PC-3 (cell line): ENCODE measurements around the gene ARL6IP1. TPM values are rescaled to one million over a fixed set of nuclear protein-coding genes. Genes with fewer than 3 reads are reported as not detected.

Experiments used
- ATAC-seq: fragments of 200-7000 bp; cut with Tn5 transposase; 2 replicates; pipeline ENCODE4 v1.9.1; 2020; ENCODE audit warnings: mild to moderate bottlenecking, moderate library complexity
- BruUV-seq: library from RNA; stranded (reverse); fragments of 400-500 nt; replicated peaks from 2 replicates; lab custom pipeline; 2021; lab: Mats Ljungman, UMichigan
- CTCF ChIA-PET: fragments of 300-600 bp; sonication (Branson Sonifier 250); formaldehyde crosslinking; loops from one replicate; lab custom pipeline; 2022; ENCODE audit warnings: antibody characterized with exemption; lab: Charles Lee
- POLR2A ChIA-PET: fragments of 300-600 bp; sonication (Branson Sonifier 250); formaldehyde crosslinking; loops from one replicate; lab custom pipeline; 2022; ENCODE audit warnings: antibody characterized with exemption; ENCODE audit not compliant: unreplicated experiment; lab: Charles Lee
- DNase-seq: peaks from one replicate; pipeline ENCODE4 v3.0.0-alpha.2; 2015
- H2AFZ ChIP-seq: fragments of 300-600 bp; sonication (generic); 2 replicates; pipeline ENCODE4 v1.6.0; 2016; ENCODE audit warnings: antibody characterized with exemption, low read length
- H3F3A ChIP-seq: fragments of 300-600 bp; sonication (generic); one replicate; pipeline ENCODE4 v1.6.0; 2017; ENCODE audit warnings: antibody characterized with exemption, low read length, control low read depth, mild to moderate bottlenecking; ENCODE audit not compliant: unreplicated experiment
- H3K27ac ChIP-seq: fragments of 300-600 bp; sonication (generic); 2 replicates; pipeline ENCODE4 v1.5.1; 2016; ENCODE audit warnings: mild to moderate bottlenecking, low read length
- H3K27me3 ChIP-seq: fragments of 300-600 bp; sonication (generic); 2 replicates; pipeline ENCODE4 v1.6.1; 2016; ENCODE audit warnings: low read length, mixed read lengths
- H3K36me3 ChIP-seq: fragments of 300-600 bp; sonication (generic); 2 replicates; pipeline ENCODE4 v1.6.1; 2016; ENCODE audit warnings: low read depth, mixed run types, low read length, mixed read lengths
- H3K4me1 ChIP-seq: fragments of 300-600 bp; sonication (generic); 2 replicates; pipeline ENCODE4 v1.5.1; 2016; ENCODE audit warnings: low read length; ENCODE audit not compliant: insufficient read depth
- H3K4me2 ChIP-seq: fragments of 300-600 bp; sonication (generic); 2 replicates; pipeline ENCODE4 v1.6.0; 2016; ENCODE audit warnings: low read length
- H3K4me3 ChIP-seq: fragments of 300-600 bp; sonication (generic); 2 replicates; pipeline ENCODE4 v1.5.1; 2016; ENCODE audit warnings: mild to moderate bottlenecking, low read length, mixed read lengths
- H3K79me2 ChIP-seq: fragments of 300-600 bp; sonication (generic); 2 replicates; pipeline ENCODE4 v1.6.1; 2017; ENCODE audit warnings: low read length, mixed read lengths
- H3K9ac ChIP-seq: fragments of 300-600 bp; sonication (generic); 2 replicates; pipeline ENCODE4 v1.6.0; 2016; ENCODE audit warnings: mild to moderate bottlenecking, low read length
- H3K9me2 ChIP-seq: fragments of 300-600 bp; sonication (generic); replicated peaks from 2 replicates; pipeline ENCODE4 v1.6.1; 2016; ENCODE audit warnings: mixed run types, low read length, mixed read lengths
- H3K9me3 ChIP-seq: fragments of 300-600 bp; sonication (generic); 2 replicates; pipeline ENCODE4 v1.6.1; 2016; ENCODE audit warnings: low read length, mixed read lengths
- H4K20me1 ChIP-seq: fragments of 300-600 bp; sonication (generic); 2 replicates; pipeline ENCODE4 v1.6.1; 2016; ENCODE audit warnings: low read length, mixed read lengths
- CTCF ChIP-seq: fragments of 300-600 bp; sonication (generic); conservative IDR thresholded peaks from 2 replicates; pipeline ENCODE4 v1.5.1; 2017; ENCODE audit warnings: antibody characterized with exemption, low read depth, mild to moderate bottlenecking, low read length
- EZH2 ChIP-seq: fragments of 300-600 bp; sonication (generic); IDR thresholded peaks from one replicate; pipeline ENCODE4 v1.6.1; 2017; ENCODE audit warnings: antibody characterized with exemption, mild to moderate bottlenecking, low read length; ENCODE audit not compliant: unreplicated experiment
- EZH2phosphoT487 ChIP-seq: fragments of 300-600 bp; sonication (generic); IDR thresholded peaks from 2 replicates; pipeline ENCODE4 v1.6.1; 2018; ENCODE audit warnings: mild to moderate bottlenecking, antibody characterized with exemption, low read length, borderline replicate concordance
- intact Hi-C: fragments of 100-400 bp; cut with micrococcal nuclease; formaldehyde crosslinking; loops from 2 replicates; pipeline ENCODE4 v1.9.0; 2023
- total RNA-seq: library from RNA; depleted of rRNA; stranded (reverse); fragments of >200 nt; gene quantifications from 2 replicates; pipeline ENCODE4 v1.2.3, GENCODE V29; 2014

ARL6IP1 gene
- total RNA-seq, 1 experiment from 2014 or later, result 150 TPM

- H2AFZ ChIP-seq, result no peak overlapping the region
- no peaks in the 10 kb centered on the region for H4K20me1 ChIP-seq
- H3K27me3 ChIP-seq, result no peaks in the 10 kb centered on the region
- POLR2A ChIA-PET, result no interaction called here
- no peaks in the 10 kb centered on the region for H3K9me3 ChIP-seq
- no peaks in the 10 kb centered on the region for H3K4me1 ChIP-seq
- ATAC-seq (no peak), DNase-seq (no peak)
- no peaks in the 10 kb centered on the region for H3K79me2 ChIP-seq
- H3K9me2 ChIP-seq, result no peaks in the 10 kb centered on the region
- no peak overlapping the region for H3K4me2 ChIP-seq
- peaks cover 67% of the 10 kb centered on the region for H3K36me3 ChIP-seq
- H3K27ac ChIP-seq, result no peak overlapping the region
- TF ChIP-seq EZH2phosphoT487, result no peak
- TF ChIP-seq EZH2, result no peak
- TF ChIP-seq CTCF, result no peak
- H3K4me3 ChIP-seq, result no peak overlapping the region
- no peak overlapping the region for H3K9ac ChIP-seq
- intact Hi-C loops, result no loop called here
- H3F3A ChIP-seq, result no peaks in the 10 kb centered on the region
- BruUV-seq, result no TSS peak
- CTCF ChIA-PET, result no interaction called here
These were observed 35.4 kb upstream of the ARL6IP1 start for GRCh38 chr16:18836702-18837101.

DNA sequence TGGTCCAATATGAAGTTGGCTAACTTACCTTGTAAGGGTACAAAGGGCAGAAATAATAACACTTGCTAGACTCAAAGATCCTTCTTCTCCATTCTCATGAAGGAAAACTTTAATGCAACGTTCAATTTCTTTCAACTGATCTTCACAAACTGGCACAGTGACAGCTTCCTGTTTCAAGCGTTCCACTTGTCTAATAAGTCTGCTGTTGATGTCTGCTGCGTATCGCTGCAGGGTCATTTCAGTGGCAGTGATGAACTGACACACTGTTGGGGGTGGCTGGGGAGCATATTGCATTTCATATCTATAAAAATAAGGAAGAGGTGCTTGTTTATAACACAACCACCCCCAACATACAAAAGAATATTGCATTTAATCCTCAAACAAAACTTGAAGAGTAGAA lies 33.5 kb upstream of the ARL6IP1 start:
- no TSS peak for BruUV-seq
- POLR2A ChIA-PET, result no interaction called here
- Histone ChIP-seq H3K4me3 (no peak overlapping the region), H3K79me2 (no peaks in the 10 kb centered on the region), H3K9me2 (no peaks in the 10 kb centered on the region), H3K27ac (no peak overlapping the region), H3K4me2 (no peak overlapping the region), H3F3A (no peaks in the 10 kb centered on the region), H3K9me3 (no peaks in the 10 kb centered on the region), H3K4me1 (no peaks in the 10 kb centered on the region), H4K20me1 (no peaks in the 10 kb centered on the region), H3K36me3 (peaks cover 61% of the 10 kb centered on the region), H2AFZ (no peak overlapping the region), H3K27me3 (no peaks in the 10 kb centered on the region), H3K9ac (no peak overlapping the region)
- intact Hi-C loops, result no loop called here
- TF ChIP-seq CTCF (no peak), EZH2 (no peak), EZH2phosphoT487 (no peak)
- DNase-seq, result no peak
- CTCF ChIA-PET, result no interaction called here
- ATAC-seq, result no peak

DNA sequence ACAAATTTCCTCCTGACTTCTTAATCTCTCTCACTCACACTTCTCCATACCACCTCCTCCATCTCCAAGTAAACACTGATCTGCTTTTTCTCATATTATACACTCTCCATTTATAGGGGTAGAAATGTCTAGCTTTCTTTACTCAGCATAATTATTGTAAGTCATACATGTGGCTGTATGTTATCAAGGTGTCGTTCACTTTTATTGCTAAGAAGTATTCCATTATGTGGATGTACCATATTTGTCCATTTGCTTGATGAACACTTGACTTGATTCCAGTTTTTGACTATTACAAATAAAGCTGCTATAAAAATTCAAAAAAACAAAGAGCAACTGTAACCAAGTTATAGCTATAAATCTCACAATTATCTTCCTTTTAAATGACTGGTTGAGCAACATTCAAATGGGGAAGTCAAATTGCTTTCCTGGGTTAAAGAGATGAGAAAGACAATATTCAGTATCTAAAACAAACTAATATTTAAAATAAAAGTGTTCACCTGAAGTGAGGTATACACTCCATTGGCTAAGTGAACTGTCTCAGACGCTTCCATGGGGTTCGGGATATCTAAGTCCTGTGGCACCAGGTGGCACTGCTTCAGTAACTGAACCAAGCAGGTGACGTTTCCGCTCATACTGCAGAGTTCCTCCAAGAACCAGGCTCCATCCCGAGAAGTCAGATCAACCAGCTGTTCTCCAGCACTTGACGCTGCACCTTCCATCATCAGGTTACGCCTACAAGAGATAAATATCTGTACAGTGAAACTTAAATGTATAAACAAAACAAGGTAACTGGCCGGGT lies 32.6 kb upstream of the ARL6IP1 start:
- CTCF ChIA-PET, result no interaction called here
- Histone ChIP-seq H3K36me3 (peaks cover 66% of the 10 kb centered on the region), H3K27ac (no peak overlapping the region), H3K4me2 (no peak overlapping the region), H3K9ac (no peak overlapping the region), H3F3A (no peaks in the 10 kb centered on the region), H3K4me1 (no peaks in the 10 kb centered on the region), H3K9me2 (no peaks in the 10 kb centered on the region), H3K27me3 (no peaks in the 10 kb centered on the region), H2AFZ (no peak overlapping the region), H3K79me2 (no peaks in the 10 kb centered on the region), H3K9me3 (no peaks in the 10 kb centered on the region), H4K20me1 (no peaks in the 10 kb centered on the region), H3K4me3 (no peak overlapping the region)
- no peak for TF ChIP-seq CTCF
- no peak for TF ChIP-seq EZH2phosphoT487
- TF ChIP-seq EZH2, result no peak
- DNase-seq, result no peak
- no TSS peak for BruUV-seq
- intact Hi-C loops, result no loop called here
- no peak for ATAC-seq
- POLR2A ChIA-PET, result interaction anchor here (0.7 kb wide), 2 partner anchors 14 to 29 kb away, joined by 3 to 4 read pairs; no protein-coding TSS in a partner anchor
